ENCODE measurements around the gene ERRFI1. TPM values are rescaled to one million over a fixed set of nuclear protein-coding genes. Genes with fewer than 3 reads are reported as not detected.

Gene ERRFI1
- total RNA-seq, 1 experiment from 2014 or later: 44.4 TPM

DNA sequence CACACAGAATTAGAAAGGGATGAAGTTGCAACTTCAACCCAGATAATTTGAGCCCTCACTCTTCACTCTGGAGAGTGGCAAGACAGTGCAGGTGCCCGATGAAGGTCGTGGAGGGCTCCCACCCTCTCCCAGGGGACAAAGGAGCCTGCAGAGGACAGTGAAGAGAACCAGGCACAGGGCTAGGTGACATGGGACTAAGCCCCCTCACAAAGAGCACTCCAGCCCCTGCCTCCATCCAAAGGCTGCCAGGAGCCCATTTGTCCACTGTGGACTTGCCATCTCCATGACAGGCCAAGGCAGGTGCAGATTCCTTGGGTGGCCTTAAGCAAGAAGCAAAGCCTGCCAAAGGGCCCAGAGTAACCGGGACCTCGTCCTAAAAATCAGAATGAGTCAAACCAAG is 15.1 kb downstream of the ERRFI1 start:
- Histone ChIP-seq H3K4me3 (ENCODE audit: low read depth, low read length, poor library complexity, severe bottlenecking) (no peak overlapping the region), H3K27me3 (replicated peaks; ENCODE audit: insufficient read depth, low read depth, low read length, poor library complexity) (no peaks in the 10 kb centered on the region), H3K27ac (ENCODE audit: low read depth, low read length, poor library complexity, severe bottlenecking) (no peak overlapping the region), H3K36me3 (ENCODE audit: insufficient read depth, low read length, poor library complexity, severe bottlenecking) (peaks cover 39% of the 10 kb centered on the region), H3K4me1 (ENCODE audit: insufficient read depth, low read length, poor library complexity, severe bottlenecking) (peaks cover 21% of the 10 kb centered on the region), H3K9me3 (ENCODE audit: low read depth, low read length, poor library complexity, severe bottlenecking) (no peaks in the 10 kb centered on the region)
- BruUV-seq (replicated peaks): no TSS peak
- TF ChIP-seq EZH2 (IDR thresholded peaks at IDR 0.05; ENCODE audit: borderline replicate concordance, low read depth, low read length, poor library complexity, severe bottlenecking): no peak
- TF ChIP-seq, protein P1, sequence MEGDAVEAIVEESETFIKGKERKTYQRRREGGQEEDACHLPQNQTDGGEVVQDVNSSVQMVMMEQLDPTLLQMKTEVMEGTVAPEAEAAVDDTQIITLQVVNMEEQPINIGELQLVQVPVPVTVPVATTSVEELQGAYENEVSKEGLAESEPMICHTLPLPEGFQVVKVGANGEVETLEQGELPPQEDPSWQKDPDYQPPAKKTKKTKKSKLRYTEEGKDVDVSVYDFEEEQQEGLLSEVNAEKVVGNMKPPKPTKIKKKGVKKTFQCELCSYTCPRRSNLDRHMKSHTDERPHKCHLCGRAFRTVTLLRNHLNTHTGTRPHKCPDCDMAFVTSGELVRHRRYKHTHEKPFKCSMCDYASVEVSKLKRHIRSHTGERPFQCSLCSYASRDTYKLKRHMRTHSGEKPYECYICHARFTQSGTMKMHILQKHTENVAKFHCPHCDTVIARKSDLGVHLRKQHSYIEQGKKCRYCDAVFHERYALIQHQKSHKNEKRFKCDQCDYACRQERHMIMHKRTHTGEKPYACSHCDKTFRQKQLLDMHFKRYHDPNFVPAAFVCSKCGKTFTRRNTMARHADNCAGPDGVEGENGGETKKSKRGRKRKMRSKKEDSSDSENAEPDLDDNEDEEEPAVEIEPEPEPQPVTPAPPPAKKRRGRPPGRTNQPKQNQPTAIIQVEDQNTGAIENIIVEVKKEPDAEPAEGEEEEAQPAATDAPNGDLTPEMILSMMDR (conservative IDR thresholded peaks at IDR 0.05; ENCODE audit: low read depth, low read length): no peak
- DNase-seq (ENCODE audit: low spot score): no peak
- ChIA-PET POLR2A (ENCODE audit: low non-redundant PET) (interaction anchor here (0.6 kb wide), 1 partner anchor 9 kb away, joined by 5 read pairs; no protein-coding TSS in a partner anchor), CTCF (no interaction called here)
- intact Hi-C loops (cut with micrococcal nuclease; ENCODE audit: unreplicated experiment): loop anchor here (10.0 kb wide), 1 partner anchor 334 kb away; no protein-coding TSS in a partner anchor

- TF ChIP-seq, protein P1 (conservative IDR thresholded peaks at IDR 0.05; ENCODE audit: low read depth, low read length): no peak
- no peak for TF ChIP-seq EZH2 (IDR thresholded peaks at IDR 0.05; ENCODE audit: borderline replicate concordance, low read depth, low read length, poor library complexity, severe bottlenecking)
- peaks cover 18% of the 10 kb centered on the region for H3K4me1 ChIP-seq (ENCODE audit: insufficient read depth, low read length, poor library complexity, severe bottlenecking)
- H3K9me3 ChIP-seq (ENCODE audit: low read depth, low read length, poor library complexity, severe bottlenecking): no peaks in the 10 kb centered on the region
- ChIA-PET POLR2A (ENCODE audit: low non-redundant PET) (no interaction called here), CTCF (no interaction called here)
- H3K36me3 ChIP-seq (ENCODE audit: insufficient read depth, low read length, poor library complexity, severe bottlenecking): peaks cover 39% of the 10 kb centered on the region
- H3K4me3 ChIP-seq (ENCODE audit: low read depth, low read length, poor library complexity, severe bottlenecking): no peak overlapping the region
- no peak for DNase-seq (ENCODE audit: low spot score)
- no TSS peak for BruUV-seq (replicated peaks)
- H3K27ac ChIP-seq (ENCODE audit: low read depth, low read length, poor library complexity, severe bottlenecking): no peak overlapping the region
- intact Hi-C loops (cut with micrococcal nuclease; ENCODE audit: unreplicated experiment): loop anchor here (10.0 kb wide), 1 partner anchor 335 kb away; no protein-coding TSS in a partner anchor
- H3K27me3 ChIP-seq (replicated peaks; ENCODE audit: insufficient read depth, low read depth, low read length, poor library complexity): no peaks in the 10 kb centered on the region
These were observed 15.9 kb downstream of the ERRFI1 start for GRCh38 chr1:8010080-8010664.

GRCh38 chr1:8009043-8010002 is 16.8 kb downstream of the ERRFI1 start:
- BruUV-seq (replicated peaks): no TSS peak
- H3K27me3 ChIP-seq (replicated peaks; ENCODE audit: insufficient read depth, low read depth, low read length, poor library complexity): no peaks in the 10 kb centered on the region
- no peak for DNase-seq (ENCODE audit: low spot score)
- peaks cover 33% of the 10 kb centered on the region for H3K36me3 ChIP-seq (ENCODE audit: insufficient read depth, low read length, poor library complexity, severe bottlenecking)
- no peak overlapping the region for H3K27ac ChIP-seq (ENCODE audit: low read depth, low read length, poor library complexity, severe bottlenecking)
- no peak for TF ChIP-seq EZH2 (IDR thresholded peaks at IDR 0.05; ENCODE audit: borderline replicate concordance, low read depth, low read length, poor library complexity, severe bottlenecking)
- TF ChIP-seq, protein P1 (conservative IDR thresholded peaks at IDR 0.05; ENCODE audit: low read depth, low read length): no peak
- POLR2A ChIA-PET (ENCODE audit: low non-redundant PET): no interaction called here
- intact Hi-C loops (cut with micrococcal nuclease; ENCODE audit: unreplicated experiment): loop anchor here (10.0 kb wide), 1 partner anchor 335 kb away; no protein-coding TSS in a partner anchor
- CTCF ChIA-PET: no interaction called here
- peaks cover 19% of the 10 kb centered on the region for H3K4me1 ChIP-seq (ENCODE audit: insufficient read depth, low read length, poor library complexity, severe bottlenecking)
- no peaks in the 10 kb centered on the region for H3K9me3 ChIP-seq (ENCODE audit: low read depth, low read length, poor library complexity, severe bottlenecking)
- H3K4me3 ChIP-seq (ENCODE audit: low read depth, low read length, poor library complexity, severe bottlenecking): no peak overlapping the region

Data from A673 (cell line).